ENCODE data around the gene RNF157.

Gene RNF157

GRCh38 chr17:76131692-76132573, 108.4 kb downstream of the RNF157 start:
- DNase-seq (ENCODE audit: low read depth): no peak
- H3K4me3 ChIP-seq (replicated peaks; ENCODE audit: low read depth, low read length): no peak overlapping the region
- no peak for TF ChIP-seq CTCF (IDR thresholded peaks at IDR 0.05; ENCODE audit: low read length, missing control alignments)

- no peak overlapping the region for H3K4me3 ChIP-seq (replicated peaks; ENCODE audit: low read depth, low read length)
- TF ChIP-seq CTCF (IDR thresholded peaks at IDR 0.05; ENCODE audit: low read length, missing control alignments): no peak
- DNase-seq (ENCODE audit: low read depth): no peak
These were observed 109.1 kb downstream of the RNF157 start for GRCh38 chr17:76131051-76131691.

DNA sequence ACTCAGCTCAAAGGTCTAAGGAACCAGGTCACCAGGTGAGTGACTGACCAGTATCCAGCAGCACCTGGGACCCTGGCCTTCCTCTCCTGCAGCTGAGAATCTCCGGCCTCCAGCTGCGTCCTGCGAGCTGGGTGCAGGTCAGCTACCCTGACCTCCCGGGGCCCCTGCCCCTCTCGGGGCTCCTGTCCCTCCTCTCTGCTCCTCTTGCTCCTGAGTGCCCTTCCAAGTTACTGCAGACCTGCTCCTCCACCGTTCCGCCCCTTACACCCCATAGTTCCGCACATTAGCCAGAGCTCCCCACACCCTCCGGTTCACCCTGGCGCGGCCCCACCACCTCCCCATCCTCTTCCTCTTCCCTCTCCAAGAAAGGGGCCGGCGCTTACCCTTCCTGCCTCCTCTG, 109.8 kb downstream of the RNF157 start:
- TF ChIP-seq CTCF (IDR thresholded peaks at IDR 0.05; ENCODE audit: low read length, missing control alignments): no peak
- H3K4me3 ChIP-seq (replicated peaks; ENCODE audit: low read depth, low read length): no peak overlapping the region
- DNase-seq (ENCODE audit: low read depth): no peak

DNA sequence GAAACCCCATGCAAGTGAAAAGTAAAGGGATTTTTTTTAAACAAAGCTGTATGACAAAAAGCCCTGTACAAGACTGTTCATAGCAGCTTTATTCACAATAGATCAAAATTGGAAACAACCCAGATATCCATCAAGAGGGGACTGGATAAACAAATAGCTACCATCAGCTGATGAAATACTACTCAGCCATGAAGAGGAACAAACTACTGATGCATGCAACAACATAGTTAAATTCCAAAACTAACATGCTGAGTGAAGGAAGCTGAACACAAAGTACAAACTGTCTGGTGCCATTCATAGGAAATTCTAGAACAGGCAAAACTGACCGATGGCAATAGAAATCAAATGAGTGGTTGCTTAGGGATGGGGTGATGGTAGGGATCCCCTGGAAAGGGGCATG, 114.4 kb downstream of the RNF157 start:
- H3K4me3 ChIP-seq (replicated peaks; ENCODE audit: low read depth, low read length): no peak overlapping the region
- no peak for TF ChIP-seq CTCF (IDR thresholded peaks at IDR 0.05; ENCODE audit: low read length, missing control alignments)
- no peak for DNase-seq (ENCODE audit: low read depth)

GRCh38 chr17:76125391-76125675, 115.0 kb downstream of the RNF157 start:
- H3K4me3 ChIP-seq (replicated peaks; ENCODE audit: low read depth, low read length): no peak overlapping the region
- DNase-seq (ENCODE audit: low read depth): no peak
- TF ChIP-seq CTCF (IDR thresholded peaks at IDR 0.05; ENCODE audit: low read length, missing control alignments): no peak

- TF ChIP-seq CTCF (IDR thresholded peaks at IDR 0.05; ENCODE audit: low read length, missing control alignments): peak; percentile 33
- no peak overlapping the region for H3K4me3 ChIP-seq (replicated peaks; ENCODE audit: low read depth, low read length)
- DNase-seq (ENCODE audit: low read depth): peak; percentile 21
These were observed 115.5 kb downstream of the RNF157 start for GRCh38 chr17:76124582-76125390.

Data from fibroblast of pulmonary artery (primary cell).